ENCODE data around the gene RND1.

DNA sequence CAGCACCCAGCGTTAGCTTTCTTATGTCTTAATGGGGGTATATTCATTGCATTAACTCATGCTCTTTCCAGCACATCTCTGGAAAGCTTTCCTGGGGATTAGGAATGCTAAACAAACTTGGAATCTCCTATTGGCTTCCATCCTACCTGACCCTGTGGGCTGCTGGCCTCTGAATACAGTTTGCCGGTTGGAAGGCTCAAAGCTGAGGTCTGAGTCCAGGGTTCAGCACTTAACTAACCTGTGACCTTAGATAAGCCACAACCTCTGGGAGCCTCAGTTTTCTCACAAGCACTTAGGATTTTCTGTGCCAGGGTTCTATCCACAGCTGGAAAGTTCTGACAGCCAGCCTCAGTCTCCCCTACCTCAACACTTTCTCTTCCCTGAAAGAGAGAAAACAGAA, 12.9 kb upstream of the RND1 start:
- TF ChIP-seq POLR2AphosphoS5 (IDR thresholded peaks at IDR 0.05) = no peak
- TF ChIP-seq POLR2A (IDR thresholded peaks at IDR 0.05) = no peak
- TF ChIP-seq CTCF (IDR thresholded peaks at IDR 0.05) = no peak
- no peak for TF ChIP-seq EP300 (IDR thresholded peaks at IDR 0.05)
